ENCODE data around the gene L3MBTL2.

Gene L3MBTL2

DNA sequence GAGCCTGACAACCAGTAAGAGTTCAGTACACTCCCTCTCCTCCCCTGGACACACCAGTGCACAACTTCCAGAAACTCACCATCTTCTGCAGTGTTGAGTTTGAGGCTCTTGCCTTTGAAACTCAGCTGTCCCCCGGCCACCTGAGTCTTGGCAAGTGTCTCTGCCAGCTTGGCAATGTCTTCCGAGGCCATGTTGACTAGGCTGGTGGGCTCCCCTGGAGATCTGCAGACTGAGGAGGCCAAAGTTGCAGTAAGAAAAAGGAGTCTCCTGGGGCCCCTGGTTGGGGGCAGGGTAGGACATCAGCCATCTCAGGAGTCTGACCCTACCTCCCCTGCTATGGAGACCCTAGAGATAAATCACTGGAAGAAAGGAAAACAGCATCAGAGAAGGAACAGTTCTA lies 75.7 kb downstream of the L3MBTL2 start:
- DNase-seq = no peak

Data from NCI-H1694 treated with DMSO at 0.1 percent for 48 hours (cell line).